Neutrophil (primary cell): ENCODE measurements around the gene TRPM2.

Experiments used
- H3K27ac ChIP-seq: fragments of 200-600 bp; sonication (generic); 2 replicates; pipeline ENCODE4 v1.5.1; 2016; ENCODE audit warnings: mild to moderate bottlenecking, moderate library complexity
- H3K27me3 ChIP-seq: fragments of 200-600 bp; sonication (generic); 2 replicates; pipeline ENCODE4 v1.6.0; 2016; ENCODE audit warnings: mild to moderate bottlenecking
- H3K36me3 ChIP-seq: fragments of 200-600 bp; sonication (generic); 2 replicates; pipeline ENCODE4 v1.5.1; 2017
- H3K4me1 ChIP-seq, 2 experiments: fragments of 200-600 bp in 1 of 2; sonication (generic) in 1 of 2; 1 replicate in 1 of 2; 2 replicates in 1 of 2; pipeline versions ENCODE4 v1.5.1 to v1.6.1; 2013 to 2016; ENCODE audit warnings: low read depth in 1 of 2, low read length in 1 of 2, mild to moderate bottlenecking in 1 of 2, moderate library complexity in 1 of 2; ENCODE audit not compliant: control insufficient read depth in 1 of 2, insufficient read depth in 1 of 2
- H3K4me3 ChIP-seq, 2 experiments: fragments of 200-600 bp in 1 of 2; sonication (generic) in 1 of 2; 1 replicate in 1 of 2; 2 replicates in 1 of 2; pipeline ENCODE4 v1.5.1; 2013 to 2016; ENCODE audit warnings: low read depth in 1 of 2, low read length in 1 of 2, mild to moderate bottlenecking in 1 of 2, moderate library complexity in 1 of 2
- H3K9me3 ChIP-seq: fragments of 200-600 bp; sonication (generic); 2 replicates; pipeline ENCODE4 v1.5.1; 2016
- TF ChIP-seq, protein P1 (sequence below): fragments of 200-600 bp; sonication (generic); IDR thresholded peaks from 2 replicates; pipeline ENCODE4 v1.5.1; 2016; ENCODE audit warnings: antibody characterized with exemption

Gene TRPM2

DNA sequence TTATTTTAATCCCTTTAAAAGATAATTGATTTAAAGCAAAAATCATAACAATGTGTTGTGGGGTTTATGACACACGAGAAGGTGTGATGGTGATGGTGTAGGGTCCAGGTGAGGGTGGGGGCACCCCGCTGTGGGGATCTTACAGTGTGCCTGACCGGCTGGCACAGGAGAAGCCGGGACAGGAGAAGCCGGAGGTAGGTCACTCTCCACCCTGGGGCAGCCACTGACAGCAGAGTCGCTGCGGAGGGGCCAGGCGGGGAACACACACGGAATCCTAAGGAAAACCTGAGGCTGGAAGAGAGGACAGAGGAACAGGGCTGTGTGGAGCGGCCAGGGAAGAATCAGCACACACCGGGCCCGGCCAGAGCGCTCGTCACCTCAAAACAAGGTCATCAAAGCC lies 97.6 kb downstream of the TRPM2 start:
- Histone ChIP-seq H3K36me3 (no peaks in the 10 kb centered on the region), H3K27me3 (peaks cover 79% of the 10 kb centered on the region), H3K27ac (no peak overlapping the region), H3K9me3 (no peaks in the 10 kb centered on the region), H3K4me3 (no peak overlapping the region), H3K4me1 (peaks cover 2 to 4% of the 10 kb centered on the region in 2 experiments)
- TF ChIP-seq, protein P1, sequence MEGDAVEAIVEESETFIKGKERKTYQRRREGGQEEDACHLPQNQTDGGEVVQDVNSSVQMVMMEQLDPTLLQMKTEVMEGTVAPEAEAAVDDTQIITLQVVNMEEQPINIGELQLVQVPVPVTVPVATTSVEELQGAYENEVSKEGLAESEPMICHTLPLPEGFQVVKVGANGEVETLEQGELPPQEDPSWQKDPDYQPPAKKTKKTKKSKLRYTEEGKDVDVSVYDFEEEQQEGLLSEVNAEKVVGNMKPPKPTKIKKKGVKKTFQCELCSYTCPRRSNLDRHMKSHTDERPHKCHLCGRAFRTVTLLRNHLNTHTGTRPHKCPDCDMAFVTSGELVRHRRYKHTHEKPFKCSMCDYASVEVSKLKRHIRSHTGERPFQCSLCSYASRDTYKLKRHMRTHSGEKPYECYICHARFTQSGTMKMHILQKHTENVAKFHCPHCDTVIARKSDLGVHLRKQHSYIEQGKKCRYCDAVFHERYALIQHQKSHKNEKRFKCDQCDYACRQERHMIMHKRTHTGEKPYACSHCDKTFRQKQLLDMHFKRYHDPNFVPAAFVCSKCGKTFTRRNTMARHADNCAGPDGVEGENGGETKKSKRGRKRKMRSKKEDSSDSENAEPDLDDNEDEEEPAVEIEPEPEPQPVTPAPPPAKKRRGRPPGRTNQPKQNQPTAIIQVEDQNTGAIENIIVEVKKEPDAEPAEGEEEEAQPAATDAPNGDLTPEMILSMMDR = no peak

DNA sequence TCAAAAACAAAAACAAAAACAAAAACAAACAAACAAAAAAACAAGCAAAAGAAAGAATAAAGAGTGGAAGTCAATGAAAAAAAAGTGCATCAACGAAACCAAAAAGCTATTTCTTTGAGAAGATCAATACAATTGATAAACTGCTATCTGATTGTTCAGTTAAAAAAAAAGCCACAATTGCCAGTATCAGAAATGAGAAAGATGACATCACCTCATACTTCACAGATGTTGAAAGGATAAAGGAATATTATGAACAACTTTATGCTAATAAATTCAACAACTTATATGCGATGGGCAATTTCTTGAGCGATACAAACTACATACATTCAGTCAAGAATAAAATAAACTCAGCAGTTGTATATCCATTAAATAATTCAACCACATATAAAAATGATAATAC lies 99.7 kb downstream of the TRPM2 start:
- no peak overlapping the region for H3K4me3 ChIP-seq
- peaks cover 73% of the 10 kb centered on the region for H3K27me3 ChIP-seq
- H3K4me1 ChIP-seq = peaks cover 6 to 8% of the 10 kb centered on the region in 2 experiments
- no peaks in the 10 kb centered on the region for H3K36me3 ChIP-seq
- H3K27ac ChIP-seq = no peak overlapping the region
- TF ChIP-seq, protein P1 = no peak
- no peaks in the 10 kb centered on the region for H3K9me3 ChIP-seq

DNA sequence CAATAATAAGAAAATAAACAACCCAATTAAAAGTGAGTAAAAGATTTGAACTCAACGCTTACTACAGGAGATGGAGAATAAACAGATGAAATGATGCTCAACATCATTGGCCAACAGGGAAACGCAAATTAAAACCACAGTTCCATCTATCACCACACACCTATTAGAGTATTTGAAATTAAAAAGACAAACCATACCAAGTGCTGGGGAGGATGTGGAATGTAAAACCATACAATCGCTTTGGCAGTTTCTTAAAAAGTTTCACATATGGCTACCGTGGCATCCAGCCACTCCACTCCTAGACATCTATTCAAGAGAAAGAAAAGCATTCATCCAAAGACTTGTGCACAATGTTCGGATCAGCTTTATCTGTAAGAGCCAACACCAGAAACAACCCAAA lies 100.6 kb downstream of the TRPM2 start:
- Histone ChIP-seq H3K36me3 (no peaks in the 10 kb centered on the region), H3K9me3 (no peaks in the 10 kb centered on the region), H3K27me3 (peaks cover 63% of the 10 kb centered on the region), H3K4me3 (no peak overlapping the region), H3K27ac (no peak overlapping the region), H3K4me1 (peaks cover 6 to 8% of the 10 kb centered on the region in 2 experiments)
- TF ChIP-seq, protein P1 = no peak

DNA sequence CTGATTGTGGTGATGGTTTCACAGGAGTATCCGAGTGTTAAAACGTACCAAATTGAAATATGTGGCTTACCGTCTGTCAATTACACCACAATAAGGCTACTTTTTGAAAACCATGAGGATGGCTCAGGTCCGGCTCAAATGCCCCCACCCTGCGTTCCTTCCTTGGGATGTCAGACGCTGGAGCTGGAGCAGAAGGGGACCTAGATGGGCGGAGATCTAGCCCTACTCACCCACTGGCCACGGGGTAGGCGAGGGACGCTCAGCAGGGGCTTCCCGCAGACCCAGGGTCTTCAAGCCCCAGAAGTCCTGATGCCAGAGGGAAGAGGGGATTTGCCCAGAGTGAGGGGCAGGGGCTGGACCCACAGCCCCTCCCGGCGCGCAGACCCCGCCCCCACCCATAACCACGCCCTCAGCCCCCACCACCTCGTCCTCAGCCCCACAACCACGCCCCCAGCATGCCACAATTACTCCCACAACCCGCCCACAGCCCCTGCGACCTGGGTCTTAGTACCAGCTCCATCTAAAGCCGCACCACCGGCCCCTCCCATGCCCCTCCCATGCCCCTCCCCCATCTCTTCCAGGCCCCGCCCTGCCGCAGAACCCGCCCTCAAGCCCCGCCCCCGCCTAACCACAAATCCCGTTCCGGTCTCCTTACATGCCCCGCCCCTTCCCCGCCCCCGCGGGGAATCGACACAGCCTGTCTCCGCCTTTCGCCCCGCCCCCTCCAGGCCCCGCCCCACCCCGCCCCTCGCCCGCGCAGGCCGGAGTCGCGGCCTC lies 101.5 kb downstream of the TRPM2 start, which contains the start of gene LRRC3:
Gene LRRC3 (plus strand): TSS at position 764 of the 777 bp plus-strand sequence. CDS start 1,135 bp downstream, outside the sequence.
- H3K27ac ChIP-seq = peak within 1 kb of the TSS; percentile 31
- TF ChIP-seq, protein P1 = no peak
- no peaks in the 10 kb centered on the region for H3K9me3 ChIP-seq
- H3K4me3 ChIP-seq = peak within 1 kb of the TSS; percentile 67 to 86
- no peaks in the 10 kb centered on the region for H3K36me3 ChIP-seq
- H3K4me1 ChIP-seq = peaks cover 6 to 8% of the 10 kb centered on the region in 2 experiments
- H3K27me3 ChIP-seq = peaks cover 55% of the 10 kb centered on the region

DNA sequence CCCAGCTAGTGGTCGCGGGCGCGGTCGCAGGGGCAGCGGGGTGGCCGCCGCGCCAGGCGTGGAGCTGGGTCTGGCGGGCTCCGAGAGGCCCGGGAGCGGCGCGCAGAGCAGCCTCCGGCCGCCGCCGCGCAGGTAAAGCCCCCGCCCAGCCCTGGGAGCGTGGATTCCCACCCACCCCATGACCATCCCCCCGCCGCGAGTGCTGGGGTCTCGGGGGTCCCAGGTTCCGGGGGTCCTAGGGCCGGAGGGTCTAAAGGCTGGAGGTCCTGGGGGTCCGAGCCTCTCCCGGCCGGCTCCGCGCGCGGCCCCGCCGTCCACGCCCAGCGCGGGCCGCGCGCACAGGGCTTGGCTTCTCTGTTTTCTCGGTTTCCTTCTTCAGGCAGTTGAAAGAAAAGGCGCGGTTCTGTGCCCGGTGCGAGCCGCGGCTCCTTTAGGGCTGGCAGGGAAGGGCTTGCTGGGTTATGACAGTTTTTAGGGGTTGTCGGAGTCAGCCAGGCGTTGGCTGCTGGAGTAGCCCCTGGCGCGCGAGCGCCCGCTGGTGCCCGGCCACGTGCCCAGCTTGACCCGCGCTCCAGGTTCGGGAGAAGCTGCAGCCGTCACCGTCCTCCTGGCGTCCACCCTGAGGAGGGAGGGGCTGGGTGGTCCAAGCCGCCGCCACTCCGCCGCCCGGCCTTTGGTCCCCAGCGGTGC lies 102.2 kb downstream of the TRPM2 start:
- Histone ChIP-seq H3K4me3 (peak overlapping the region; percentile 67 to 86), H3K36me3 (no peaks in the 10 kb centered on the region), H3K4me1 (peaks cover 6 to 8% of the 10 kb centered on the region in 2 experiments), H3K27me3 (peaks cover 49% of the 10 kb centered on the region), H3K27ac (peak overlapping the region; percentile 31), H3K9me3 (no peaks in the 10 kb centered on the region)
- TF ChIP-seq, protein P1 = no peak
